HG03025 (cell line): ENCODE measurements around the gene LRRC43.

Source experiments
- ATAC-seq: cut with Tn5 transposase; IDR thresholded peaks from one replicate; pipeline ENCODE4 v1.9.1; 2021; ENCODE audit warnings: mild to moderate bottlenecking, moderate library complexity; ENCODE audit not compliant: unreplicated experiment, low FRiP score

The LRRC43 gene

DNA sequence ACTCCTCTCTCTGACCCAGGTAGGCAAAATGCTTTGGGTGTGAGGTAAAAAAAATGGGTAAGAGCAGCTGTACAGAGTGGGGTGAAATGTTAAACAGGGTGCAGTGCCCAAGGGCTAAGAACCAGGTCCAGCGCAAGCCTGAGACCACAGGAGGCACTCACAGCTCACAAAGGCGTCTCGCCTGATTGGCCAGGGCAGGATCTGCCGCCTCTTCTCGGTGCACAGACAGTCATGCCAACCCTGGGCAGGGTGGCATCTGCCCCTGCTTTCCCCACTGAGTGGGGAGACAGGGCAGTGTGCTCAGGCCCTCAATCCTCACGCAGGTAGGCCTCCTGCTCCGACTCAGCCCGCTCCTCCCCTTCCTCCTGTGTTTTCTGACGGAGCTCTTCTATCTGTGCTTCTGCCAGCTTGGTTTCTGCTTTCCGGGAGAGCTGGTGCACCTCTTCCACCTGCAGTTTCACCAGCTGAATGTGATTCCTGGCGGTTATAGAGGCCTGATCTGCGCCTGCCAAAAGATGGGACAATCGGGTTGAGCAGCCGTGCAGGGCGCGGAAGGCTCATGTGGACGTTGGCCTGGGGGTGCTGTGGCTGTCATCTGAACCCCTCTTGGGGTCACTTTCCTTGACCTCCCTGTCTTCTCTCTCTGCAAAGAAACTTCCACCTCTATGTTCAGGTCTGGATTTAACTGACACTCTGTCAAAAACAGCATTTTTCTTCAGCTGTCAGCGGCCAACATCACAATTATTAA, 25.3 kb downstream of the LRRC43 start:
- ATAC-seq, result no peak

DNA sequence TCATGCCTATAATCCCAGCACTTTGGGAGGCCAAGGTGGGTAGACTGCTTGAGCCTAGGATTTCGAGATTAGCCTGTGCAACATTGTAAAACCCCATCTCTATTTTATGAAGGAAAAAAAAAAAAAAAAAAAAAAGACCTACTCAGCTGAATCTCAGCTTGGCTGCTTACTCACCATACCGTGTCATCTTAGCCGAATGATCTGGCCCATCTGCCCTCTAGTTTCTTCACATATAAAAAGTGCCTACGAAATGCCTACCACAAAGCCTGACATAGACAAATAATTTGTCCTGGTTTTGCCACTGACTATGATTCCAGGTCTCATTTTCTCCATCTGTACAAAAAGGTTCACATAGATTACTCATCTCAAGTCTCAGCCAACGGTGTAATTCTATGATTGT, 32.8 kb downstream of the LRRC43 start:
- ATAC-seq, result no peak

DNA sequence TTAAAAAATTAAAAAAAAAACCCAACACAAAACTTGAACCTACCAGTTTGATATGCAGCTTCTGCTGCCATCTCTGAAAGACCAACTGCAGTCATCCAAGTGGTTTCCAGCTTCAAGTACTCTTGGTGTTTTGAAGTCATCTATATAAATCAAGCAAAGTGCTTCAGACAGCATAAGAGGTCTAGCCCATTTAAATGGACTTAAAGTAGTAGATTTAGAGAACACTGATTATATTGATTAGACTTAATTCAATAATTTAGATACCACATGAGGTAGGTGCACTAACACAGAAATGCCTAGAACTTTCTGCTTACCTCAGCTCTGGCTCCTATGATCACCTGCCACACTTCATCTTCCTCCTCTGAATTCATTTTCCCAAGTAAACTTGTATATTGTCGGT, 33.5 kb downstream of the LRRC43 start:
- ATAC-seq, result no peak

DNA sequence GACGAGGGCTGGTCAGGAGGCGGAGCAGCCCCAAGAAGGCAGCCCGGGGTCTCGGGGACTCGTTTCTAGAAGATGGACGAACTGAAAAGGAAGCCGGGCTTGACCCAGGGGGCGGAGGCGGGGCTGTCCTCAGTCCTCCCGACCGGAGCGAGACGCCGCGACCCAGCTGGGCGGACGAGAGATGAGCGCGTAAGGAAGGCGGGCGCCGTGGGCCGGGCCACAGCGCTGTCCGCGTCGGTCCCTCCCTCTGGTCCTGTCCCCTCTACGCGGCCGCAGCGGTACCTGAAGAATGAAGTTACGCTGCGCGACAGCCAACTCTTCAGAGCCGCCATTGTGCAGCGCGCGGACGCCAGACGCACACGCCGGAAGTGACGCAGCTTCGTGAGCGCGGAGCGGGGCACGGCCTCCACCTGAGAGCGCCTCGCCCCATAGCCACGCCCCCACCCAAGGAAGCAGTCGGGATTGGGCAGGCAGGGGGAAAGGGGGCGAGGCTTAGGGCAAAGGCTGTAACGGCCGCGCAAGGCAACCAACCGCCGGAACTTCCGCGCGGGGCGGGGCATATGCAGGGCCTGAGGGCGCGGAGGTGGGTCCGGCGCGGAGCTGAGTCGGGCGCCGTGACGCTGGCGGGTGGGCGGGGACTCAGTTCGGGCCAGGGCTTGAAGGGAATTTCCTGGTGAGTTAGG, 42.9 kb downstream of the LRRC43 start, which contains the start of gene DIABLO:
Gene DIABLO (minus strand): TSS at position 370 of the 683 bp plus-strand sequence. CDS start 38 bp downstream, at position 332.
- peak; percentile 87 for ATAC-seq

DNA sequence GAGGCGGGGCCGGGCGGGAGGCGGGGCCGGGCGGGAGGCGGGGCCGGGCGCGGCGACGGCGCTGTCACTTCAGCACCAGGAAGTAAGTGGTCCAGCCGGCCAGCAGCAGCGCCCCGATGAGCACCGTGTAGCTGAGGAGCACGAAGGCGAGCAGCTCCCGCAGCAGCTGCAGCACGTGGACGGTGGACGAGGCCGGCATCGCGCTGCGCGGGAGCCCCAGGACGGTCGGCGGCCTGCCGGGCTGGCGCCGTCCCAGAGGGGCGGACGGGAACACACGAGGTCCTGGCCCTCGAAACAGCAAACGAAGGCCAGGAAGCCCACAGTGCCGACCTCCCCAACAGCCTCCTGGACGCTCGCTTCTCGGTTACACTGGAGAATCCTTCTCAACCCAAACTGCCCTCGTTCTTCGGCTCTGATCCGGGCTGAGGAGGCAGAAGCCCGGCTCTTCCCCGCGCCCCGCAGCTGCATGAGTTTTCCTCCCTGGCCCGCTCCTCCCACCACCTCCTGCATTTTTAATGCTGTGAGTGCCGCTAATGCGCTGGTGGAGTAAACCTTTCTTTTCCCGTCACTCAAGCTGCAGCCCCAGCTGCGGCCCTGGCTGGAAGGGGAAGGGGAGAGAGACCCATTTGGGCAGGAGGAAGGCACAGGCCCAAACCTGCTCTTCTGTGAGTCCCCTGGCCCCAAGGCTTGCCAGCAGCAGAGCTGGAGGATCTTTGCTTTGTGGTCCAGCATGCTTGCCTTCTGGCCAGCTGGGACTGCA, 43.6 kb downstream of the LRRC43 start:
- no peak for ATAC-seq

DNA sequence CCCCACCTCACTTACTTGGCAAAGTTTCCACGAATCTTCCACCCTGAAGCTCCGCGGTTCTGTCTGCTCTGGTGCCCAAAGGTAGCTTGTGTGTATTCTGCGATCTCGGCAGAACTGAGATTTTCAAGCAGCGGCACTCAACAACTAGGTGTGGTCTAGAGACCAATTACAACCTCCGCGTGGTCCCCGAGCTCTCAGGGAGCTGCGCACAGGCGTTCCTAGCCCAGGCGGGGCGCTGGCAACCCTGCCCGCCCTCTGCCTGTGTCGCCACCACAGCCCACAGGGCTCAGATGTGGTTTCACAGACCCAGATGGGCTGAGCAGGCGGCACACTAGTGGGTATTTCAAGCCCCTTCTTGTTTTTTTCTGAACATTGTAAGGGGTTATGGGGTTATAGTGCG, 44.4 kb downstream of the LRRC43 start:
- ATAC-seq, result no peak

DNA sequence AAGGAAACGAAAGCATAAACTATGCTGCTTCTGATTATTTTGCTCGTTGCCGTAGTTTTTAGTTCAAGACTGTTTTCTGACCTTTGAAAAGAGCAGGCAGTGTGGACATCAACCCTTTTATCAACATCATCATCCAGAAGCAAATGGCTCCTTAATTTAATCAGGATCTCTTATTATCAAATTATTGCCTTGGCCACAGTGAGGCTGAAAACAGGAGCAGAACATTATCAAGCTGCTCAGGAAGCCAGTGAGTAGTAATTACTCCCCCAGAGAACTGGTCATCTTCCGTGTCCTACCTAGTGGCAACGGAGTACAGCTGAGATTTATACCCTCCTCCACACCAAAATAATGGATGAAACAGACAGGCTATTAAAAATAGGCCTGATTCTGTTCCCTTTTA, 45.2 kb downstream of the LRRC43 start:
- no peak for ATAC-seq

DNA sequence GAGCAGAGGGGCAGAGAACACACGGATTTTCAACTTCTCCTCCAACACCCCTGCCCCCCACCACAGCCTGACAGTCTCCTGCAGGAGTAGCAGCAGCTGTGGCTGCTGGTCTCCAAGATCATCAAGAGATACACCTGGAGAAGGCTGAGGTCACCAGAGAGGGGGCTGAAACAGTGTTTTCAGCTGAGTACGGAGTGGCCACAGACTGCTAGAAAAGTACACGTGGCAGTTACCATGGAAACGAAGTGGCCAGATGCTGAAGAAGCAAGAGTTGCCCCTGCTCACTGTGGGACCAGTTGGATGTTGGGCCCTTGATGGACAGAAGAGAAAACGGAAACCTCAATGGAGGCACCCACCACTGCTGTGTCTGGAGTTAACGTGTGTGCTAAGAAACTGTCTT, 47.9 kb downstream of the LRRC43 start:
- ATAC-seq, result no peak

DNA sequence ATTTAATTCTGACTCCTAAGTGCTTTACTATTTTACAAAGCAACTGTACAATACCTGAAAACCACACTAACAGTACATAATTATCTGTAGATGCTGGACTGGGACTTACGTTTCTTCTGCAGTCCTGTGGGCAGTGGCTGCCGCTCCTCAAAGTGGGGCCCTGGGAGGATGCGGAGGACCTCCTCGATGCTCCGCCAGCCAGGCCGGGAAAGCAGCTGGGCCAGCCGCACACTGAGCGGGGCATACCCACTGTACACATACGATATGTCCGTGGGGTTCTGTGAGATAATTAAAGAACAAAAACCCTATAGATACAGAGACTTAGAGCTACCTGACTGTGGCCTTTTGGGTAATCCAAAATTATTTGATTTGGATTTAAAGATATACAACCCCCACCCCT, 49.8 kb downstream of the LRRC43 start:
- ATAC-seq, result no peak

DNA sequence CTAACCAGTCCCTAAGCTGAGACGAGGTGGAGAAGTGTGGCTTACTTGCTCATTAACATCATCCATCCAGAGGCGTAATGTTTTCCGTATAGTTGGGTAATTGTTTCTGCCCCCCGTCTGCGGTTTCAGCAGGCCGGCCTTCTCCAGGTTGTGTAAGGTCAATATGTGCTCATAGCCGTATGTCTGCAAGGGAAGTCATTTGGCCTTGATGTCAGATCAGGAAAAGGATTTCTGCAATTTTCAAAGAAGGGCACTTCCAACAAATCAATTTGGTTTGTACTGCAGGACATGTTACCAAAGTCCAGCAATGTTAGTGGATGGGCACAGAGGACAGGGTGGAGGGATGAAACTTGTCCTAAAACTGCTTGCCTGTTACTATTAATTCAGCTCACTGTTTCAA, 52.8 kb downstream of the LRRC43 start:
- no peak for ATAC-seq

DNA sequence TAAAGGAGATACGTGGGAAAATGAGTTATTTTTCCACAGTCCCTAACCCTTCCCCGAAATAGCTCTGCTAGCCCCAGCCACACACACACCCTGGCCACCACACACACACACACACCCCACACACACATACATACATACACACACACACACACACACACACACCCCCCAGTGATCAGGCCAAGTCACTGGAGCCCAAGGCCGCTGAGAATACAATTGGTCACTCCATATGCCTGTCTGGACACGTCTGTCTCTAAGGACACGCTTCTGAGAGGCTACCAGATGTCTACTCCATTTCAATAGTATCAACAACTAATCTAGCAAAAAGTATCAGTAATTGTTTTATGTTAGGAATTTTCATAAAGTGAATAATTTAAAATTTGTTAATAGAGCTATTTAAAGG, 55.9 kb downstream of the LRRC43 start:
- ATAC-seq, result no peak

DNA sequence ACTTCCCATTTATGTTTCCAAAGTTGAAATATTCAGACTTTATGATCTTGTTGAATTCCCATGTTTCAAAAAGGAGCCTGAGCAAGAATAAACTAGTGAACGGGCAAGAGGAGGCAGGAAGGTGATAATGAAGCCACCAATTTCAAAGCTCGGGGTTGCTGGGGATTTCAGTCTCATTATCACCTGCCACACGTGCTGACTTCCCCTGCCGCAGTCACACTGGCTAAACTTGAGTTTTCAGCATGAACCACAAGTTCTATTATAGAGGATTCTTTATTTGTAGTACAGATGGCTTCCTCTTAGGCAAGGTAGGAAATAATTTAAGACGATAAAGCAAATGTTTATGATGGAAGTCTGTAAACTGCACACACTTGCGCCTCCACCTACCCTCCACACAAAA, 61.0 kb downstream of the LRRC43 start:
- ATAC-seq, result no peak

DNA sequence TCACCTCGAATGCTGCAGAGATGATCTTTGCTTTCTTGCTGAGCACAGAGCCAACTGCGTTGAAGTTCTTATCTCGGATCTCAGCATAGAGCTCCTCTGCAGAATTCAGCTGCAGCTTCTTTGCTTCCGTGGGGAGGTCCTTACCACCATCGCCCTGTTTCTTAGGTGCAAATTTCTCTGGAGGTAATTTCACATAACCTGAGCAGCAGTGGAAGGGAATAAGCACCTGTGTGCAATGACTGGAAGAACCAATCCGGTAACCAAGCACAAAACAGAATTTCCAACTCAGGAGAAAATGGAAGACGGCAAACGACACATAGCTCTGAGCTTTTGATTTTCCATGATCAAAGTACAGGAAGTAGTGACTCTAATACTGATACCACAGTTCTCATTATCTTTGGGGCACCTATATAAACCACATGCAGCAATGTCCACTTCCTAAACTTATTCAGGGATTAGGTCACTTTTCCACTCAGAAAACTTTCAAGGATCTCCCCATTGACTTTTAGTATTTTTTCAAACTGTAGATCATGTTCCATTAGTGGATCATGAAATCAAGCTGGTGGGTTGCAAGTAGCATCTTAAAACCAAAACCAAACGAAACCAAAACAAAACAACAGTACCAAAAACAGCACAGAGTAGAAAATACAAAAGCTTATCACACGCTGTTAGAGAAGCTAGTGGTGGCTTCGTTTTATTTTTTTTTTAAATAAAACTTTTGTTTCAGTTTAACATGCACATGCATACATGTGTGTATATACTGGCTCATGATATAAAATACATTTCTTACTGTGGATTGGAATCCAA, 61.8 kb downstream of the LRRC43 start:
- ATAC-seq, result no peak

DNA sequence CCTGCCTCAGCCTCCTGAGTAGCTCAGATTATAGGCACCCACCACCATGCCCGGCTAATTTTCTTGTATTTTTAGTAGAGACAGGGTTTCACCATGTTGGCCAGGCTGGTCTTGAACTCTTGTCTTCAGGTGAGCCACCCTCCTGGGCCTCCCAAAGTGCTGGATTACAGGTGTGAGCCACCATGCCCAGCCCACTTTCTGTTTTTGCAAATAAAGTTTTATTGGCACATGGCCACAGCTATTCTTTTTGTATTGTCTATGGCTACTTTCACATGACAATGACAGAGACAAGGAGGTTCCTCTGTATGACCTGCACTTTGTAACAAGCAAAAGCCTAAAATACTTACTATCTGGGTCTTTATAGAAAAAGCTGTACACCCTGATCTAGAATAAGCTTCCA, 62.6 kb downstream of the LRRC43 start:
- no peak for ATAC-seq

DNA sequence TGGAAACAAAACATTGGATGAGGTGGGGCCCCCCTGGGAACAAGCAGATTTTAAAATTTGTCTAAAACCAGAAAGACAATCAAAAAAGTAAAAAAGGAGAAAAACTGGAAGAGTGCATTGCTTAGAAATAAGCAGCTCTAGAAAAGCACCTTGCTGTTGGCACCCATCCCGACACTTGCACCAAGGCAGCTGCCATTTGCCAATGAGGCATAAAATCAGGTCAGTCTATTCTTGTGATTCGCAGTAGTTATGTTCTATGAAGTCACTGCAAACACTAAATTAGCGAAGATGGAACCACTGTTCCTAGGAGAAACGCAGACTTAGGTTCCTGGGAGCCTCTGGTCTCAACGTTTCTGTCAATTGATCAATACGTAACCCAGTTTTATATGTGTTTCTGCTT, 67.1 kb downstream of the LRRC43 start:
- no peak for ATAC-seq

DNA sequence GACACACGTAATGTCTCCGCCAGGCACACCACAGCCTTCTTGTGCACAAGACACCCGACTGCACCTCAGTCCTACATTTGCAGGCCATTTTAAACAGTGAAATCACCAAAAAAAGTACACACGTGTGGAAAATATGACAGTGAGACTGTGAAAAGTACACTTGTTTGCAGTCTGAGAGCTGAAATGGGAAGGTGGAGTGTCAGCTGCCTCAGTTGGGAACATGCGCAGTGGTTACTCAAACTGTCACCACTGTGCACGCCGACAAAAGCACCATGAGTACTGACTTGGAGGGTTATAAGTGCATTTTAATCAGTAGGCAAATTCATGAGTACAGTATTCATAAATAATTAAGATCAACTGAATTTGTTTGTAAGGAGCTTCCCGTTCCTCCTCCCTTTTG, 67.6 kb downstream of the LRRC43 start:
- ATAC-seq, result no peak
